CD4-positive, alpha-beta T cell (primary cell): ENCODE data around the gene TF. TPM values are rescaled to one million over a fixed set of nuclear protein-coding genes. Genes with fewer than 3 reads are reported as not detected.

Source experiments
- ATAC-seq: fragments of 200-7000 bp; cut with Tn5 transposase; one replicate; pipeline ENCODE4 v1.10.0; 2022; ENCODE audit warnings: mild to moderate bottlenecking; ENCODE audit not compliant: poor library complexity
- CTCF ChIA-PET: fragments of 350-600 bp; sonication (Branson Sonifier 250); formaldehyde crosslinking; loops from one replicate; lab custom pipeline; 2021; ENCODE audit warnings: antibody characterized with exemption, inconsistent platforms; lab: Charles Lee
- POLR2A ChIA-PET: fragments of 350-600 bp; sonication (Branson Sonifier 250); formaldehyde crosslinking; loops from one replicate; lab custom pipeline; 2021; ENCODE audit warnings: antibody characterized with exemption, inconsistent platforms; lab: Charles Lee
- DNase-seq, 14 experiments: peaks; one replicate each; pipeline ENCODE4 v3.0.0-alpha.2; 2013 to 2020; ENCODE audit warnings: mixed read lengths in 2 of 14
- H3K27ac ChIP-seq, 2 donors: one replicate each; pipeline versions ENCODE4 v1.5.1 to v1.7.0; 2013; ENCODE audit warnings: low read length in 2 of 2, low read depth in 1 of 2, mild to moderate bottlenecking in 1 of 2
- H3K27me3 ChIP-seq, 2 experiments: 1 replicate in 1 of 2; 2 replicates in 1 of 2; pipeline versions ENCODE4 v1.6.1 to v1.7.0; 2013; ENCODE audit warnings: low read length in 2 of 2, control low read depth in 1 of 2, mild to moderate bottlenecking in 1 of 2, moderate library complexity in 1 of 2; ENCODE audit not compliant: insufficient read depth in 2 of 2, control insufficient read depth in 1 of 2
- H3K36me3 ChIP-seq: one replicate; pipeline ENCODE4 v1.6.1; 2013; ENCODE audit warnings: low read length, control low read depth; ENCODE audit not compliant: insufficient read depth
- H3K4me1 ChIP-seq: one replicate; pipeline ENCODE4 v1.6.1; 2013; ENCODE audit warnings: low read length, control low read depth; ENCODE audit not compliant: insufficient read depth
- H3K4me3 ChIP-seq: one replicate; pipeline ENCODE4 v1.5.1; 2013; ENCODE audit warnings: mild to moderate bottlenecking, low read length, moderate library complexity
- H3K9me3 ChIP-seq, 2 experiments: 1 replicate in 1 of 2; 2 replicates in 1 of 2; pipeline versions ENCODE4 v1.6.1 to v1.7.0; 2013; ENCODE audit warnings: low read length in 2 of 2, mild to moderate bottlenecking in 2 of 2, control low read depth in 1 of 2, moderate library complexity in 1 of 2; ENCODE audit not compliant: control insufficient read depth in 1 of 2, insufficient read depth in 1 of 2
- H3K27ac Mint-ChIP-seq: one replicate; pipeline ENCODE4 v1.8.0; 2020; ENCODE audit warnings: mixed read lengths
- H3K27me3 Mint-ChIP-seq: one replicate; pipeline ENCODE4 v1.8.0; 2021; ENCODE audit warnings: mixed read lengths
- H3K36me3 Mint-ChIP-seq: one replicate; pipeline ENCODE4 v1.8.0; 2021; ENCODE audit warnings: low read depth, mixed read lengths
- H3K4me1 Mint-ChIP-seq: one replicate; pipeline ENCODE4 v1.8.0; 2021; ENCODE audit warnings: low read depth, mixed read lengths
- H3K4me3 Mint-ChIP-seq: one replicate; pipeline ENCODE4 v1.8.0; 2020; ENCODE audit warnings: mild to moderate bottlenecking, mixed read lengths
- H3K9me3 Mint-ChIP-seq: one replicate; pipeline ENCODE4 v1.8.0; 2020; ENCODE audit warnings: mixed read lengths
- CTCF ChIP-seq: fragments of 200-600 bp; IDR thresholded peaks from one replicate; pipeline ENCODE4 v1.8.0; 2022; ENCODE audit warnings: antibody characterized with exemption, mild to moderate bottlenecking
- intact Hi-C, 2 experiments: fragments of 100-400 bp; cut with DNase I in 1 of 2; cut with micrococcal nuclease in 1 of 2; formaldehyde crosslinking; loops; one replicate each; pipeline versions ENCODE4 v1.15.1 to v1.9.0; 2023 to 2025; cut with DNase I, micrococcal nuclease
- total RNA-seq, 174 experiments: library from RNA in 2 of 174; stranded (reverse) in 2 of 174; gene quantifications; one replicate each; pipeline ENCODE4 v1.2.3 and lab custom pipeline; 2021 to 2026

Gene TF
- total RNA-seq, 2 experiments from 2014 or later, result 0.30 to 0.34 TPM

GRCh38 chr3:133834621-133835417, 88.6 kb downstream of the TF start:
- intact Hi-C loops, result no loop called here
- Histone ChIP-seq H3K4me1 (no peaks in the 10 kb centered on the region), H3K4me3 (no peak overlapping the region), H3K27ac (no peak overlapping the region), H3K27me3 (no peaks in the 10 kb centered on the region), H3K36me3 (no peaks in the 10 kb centered on the region), H3K9me3 (no peaks in the 10 kb centered on the region)
- Mint-ChIP-seq H3K27ac (no peak overlapping the region), H3K4me1 (no peaks in the 10 kb centered on the region), H3K9me3 (no peaks in the 10 kb centered on the region), H3K27me3 (no peaks in the 10 kb centered on the region), H3K36me3 (no peaks in the 10 kb centered on the region), H3K4me3 (no peak overlapping the region)
- CTCF ChIA-PET, result no interaction called here
- POLR2A ChIA-PET, result no interaction called here
- no peak for DNase-seq
- ATAC-seq, result no peak
- TF ChIP-seq CTCF, result no peak

- no peaks in the 10 kb centered on the region for H3K9me3 ChIP-seq
- Mint-ChIP-seq H3K9me3 (no peaks in the 10 kb centered on the region), H3K4me3 (no peak overlapping the region), H3K4me1 (no peaks in the 10 kb centered on the region), H3K27me3 (no peaks in the 10 kb centered on the region), H3K36me3 (no peaks in the 10 kb centered on the region), H3K27ac (no peak overlapping the region)
- DNase-seq (no peak), ATAC-seq (no peak)
- H3K27me3 ChIP-seq, result no peaks in the 10 kb centered on the region
- intact Hi-C loops, result no loop called here
- no peak for TF ChIP-seq CTCF
- POLR2A ChIA-PET, result no interaction called here
- no peak overlapping the region for H3K4me3 ChIP-seq
- no peaks in the 10 kb centered on the region for H3K4me1 ChIP-seq
- no peak overlapping the region for H3K27ac ChIP-seq
- no peaks in the 10 kb centered on the region for H3K36me3 ChIP-seq
- CTCF ChIA-PET, result no interaction called here
Measured at GRCh38 chr3:133835418-133835743, 89.2 kb downstream of the TF start.

- no peaks in the 10 kb centered on the region for H3K27me3 Mint-ChIP-seq
- H3K4me1 ChIP-seq, result no peaks in the 10 kb centered on the region
- H3K27me3 ChIP-seq, result no peaks in the 10 kb centered on the region
- H3K9me3 ChIP-seq, result no peaks in the 10 kb centered on the region
- CTCF ChIA-PET, result no interaction called here
- intact Hi-C loops, result no loop called here
- H3K36me3 ChIP-seq, result no peaks in the 10 kb centered on the region
- no peaks in the 10 kb centered on the region for H3K4me1 Mint-ChIP-seq
- no peaks in the 10 kb centered on the region for H3K36me3 Mint-ChIP-seq
- ATAC-seq (no peak), DNase-seq (no peak)
- H3K4me3 Mint-ChIP-seq, result no peak overlapping the region
- no peak overlapping the region for H3K4me3 ChIP-seq
- POLR2A ChIA-PET, result no interaction called here
- no peak overlapping the region for H3K27ac Mint-ChIP-seq
- H3K27ac ChIP-seq, result no peak overlapping the region
- TF ChIP-seq CTCF, result no peak
- no peaks in the 10 kb centered on the region for H3K9me3 Mint-ChIP-seq
Measured at GRCh38 chr3:133835961-133836360, 89.8 kb downstream of the TF start.
